Neural progenitor cell (in vitro differentiated cells): ENCODE data around the gene CD44. TPM values are rescaled to one million over a fixed set of nuclear protein-coding genes. Genes with fewer than 3 reads are reported as not detected.

ENCODE experiments used
- DNase-seq: peaks from one replicate; pipeline ENCODE4 v3.0.0-alpha.2; 2016; ENCODE audit warnings: low spot score
- H2AFZ ChIP-seq: fragments of 200-600 bp; sonication (generic); replicated peaks from 2 replicates; pipeline ENCODE4 v1.6.1; 2016; ENCODE audit warnings: antibody characterized with exemption
- H3F3A ChIP-seq: fragments of 200-600 bp; sonication (generic); 2 replicates; pipeline ENCODE4 v1.6.1; 2016; ENCODE audit warnings: antibody characterized with exemption, low read depth
- H3K27ac ChIP-seq: fragments of 200-600 bp; sonication (generic); 2 replicates; pipeline ENCODE4 v1.5.1; 2016; ENCODE audit warnings: mild to moderate bottlenecking
- H3K27me3 ChIP-seq: fragments of 200-600 bp; sonication (generic); 2 replicates; pipeline ENCODE4 v1.6.1; 2016; ENCODE audit warnings: mild to moderate bottlenecking, moderate library complexity
- H3K36me3 ChIP-seq: fragments of 200-600 bp; sonication (generic); 2 replicates; pipeline ENCODE4 v1.5.1; 2016
- H3K4me1 ChIP-seq: fragments of 200-600 bp; sonication (generic); 2 replicates; pipeline ENCODE4 v1.6.1; 2016; ENCODE audit warnings: mixed run types
- H3K4me2 ChIP-seq: fragments of 200-600 bp; sonication (generic); 2 replicates; pipeline ENCODE4 v1.6.1; 2016
- H3K4me3 ChIP-seq: fragments of 200-600 bp; sonication (generic); 2 replicates; pipeline ENCODE4 v1.5.1; 2016
- H3K79me2 ChIP-seq: fragments of 200-600 bp; sonication (generic); 2 replicates; pipeline ENCODE4 v1.6.1; 2016; ENCODE audit warnings: low read depth
- H3K9ac ChIP-seq: fragments of 200-600 bp; sonication (generic); 2 replicates; pipeline ENCODE4 v1.6.1; 2016
- H3K9me3 ChIP-seq: fragments of 200-600 bp; sonication (generic); 2 replicates; pipeline ENCODE4 v1.5.1; 2016; ENCODE audit warnings: low read depth
- H4K20me1 ChIP-seq: fragments of 200-600 bp; sonication (generic); 2 replicates; pipeline ENCODE4 v1.6.1; 2016; ENCODE audit warnings: low read depth
- H3K27ac Mint-ChIP-seq: 3 replicates; pipeline ENCODE4 v1.8.0; 2021; ENCODE audit warnings: mixed read lengths
- H3K27me3 Mint-ChIP-seq: 2 replicates; pipeline ENCODE4 v1.8.0; 2022; ENCODE audit warnings: low read depth, mild to moderate bottlenecking, inconsistent platforms, moderate library complexity, mixed read lengths; ENCODE audit not compliant: insufficient read depth
- H3K36me3 Mint-ChIP-seq: 3 replicates; pipeline ENCODE4 v1.8.0; 2021; ENCODE audit warnings: mixed read lengths
- H3K4me1 Mint-ChIP-seq: 3 replicates; pipeline ENCODE4 v1.8.0; 2021; ENCODE audit warnings: mixed read lengths
- H3K4me3 Mint-ChIP-seq: 3 replicates; pipeline ENCODE4 v1.8.0; 2021; ENCODE audit warnings: mild to moderate bottlenecking, moderate library complexity, mixed read lengths
- H3K9me3 Mint-ChIP-seq: 3 replicates; pipeline ENCODE4 v1.8.0; 2020; ENCODE audit warnings: mixed read lengths
- CTCF ChIP-seq: fragments of 200-600 bp; sonication (generic); IDR thresholded peaks from 2 replicates; pipeline ENCODE4 v1.5.1; 2017; ENCODE audit warnings: antibody characterized with exemption, mild to moderate bottlenecking
- EZH2 ChIP-seq: fragments of 200-600 bp; sonication (generic); IDR thresholded peaks from 2 replicates; pipeline ENCODE4 v1.6.1; 2017; ENCODE audit warnings: antibody characterized with exemption, mild to moderate bottlenecking, moderate library complexity
- EZH2phosphoT487 ChIP-seq: fragments of 200-600 bp; sonication (generic); IDR thresholded peaks from 2 replicates; pipeline ENCODE4 v1.6.1; 2017; ENCODE audit warnings: antibody characterized with exemption
- total RNA-seq: library from RNA; depleted of rRNA; stranded (reverse); fragments of >200 nt; gene quantifications from 2 replicates; pipeline ENCODE4 v1.2.3, GENCODE V29; 2015; ENCODE audit warnings: low replicate concordance

The CD44 gene
- total RNA-seq, 1 donor from 2014 or later = 1.4 TPM

- Histone ChIP-seq H3K9ac (no peak overlapping the region), H3K4me2 (no peak overlapping the region), H3K27ac (no peak overlapping the region), H3K36me3 (no peaks in the 10 kb centered on the region), H3F3A (no peaks in the 10 kb centered on the region), H3K9me3 (no peaks in the 10 kb centered on the region), H3K4me1 (peaks cover 4% of the 10 kb centered on the region), H3K79me2 (no peaks in the 10 kb centered on the region), H4K20me1 (no peaks in the 10 kb centered on the region), H3K4me3 (no peak overlapping the region), H2AFZ (no peak overlapping the region), H3K27me3 (peaks cover 6% of the 10 kb centered on the region)
- Mint-ChIP-seq H3K36me3 (no peaks in the 10 kb centered on the region), H3K4me3 (no peak overlapping the region), H3K27ac (no peak overlapping the region), H3K4me1 (peaks cover 3% of the 10 kb centered on the region), H3K9me3 (no peaks in the 10 kb centered on the region), H3K27me3 (no peaks in the 10 kb centered on the region)
- no peak for DNase-seq
- TF ChIP-seq CTCF (no peak), EZH2phosphoT487 (no peak), EZH2 (no peak)
Measured at GRCh38 chr11:35126879-35127581, 11.9 kb upstream of the CD44 start.

- H3K4me3 Mint-ChIP-seq = no peak overlapping the region
- H3K27ac Mint-ChIP-seq = no peak overlapping the region
- no peak overlapping the region for H3K27ac ChIP-seq
- TF ChIP-seq CTCF = no peak
- TF ChIP-seq EZH2phosphoT487 = no peak
- no peak for TF ChIP-seq EZH2
- H3K27me3 Mint-ChIP-seq = no peaks in the 10 kb centered on the region
- H3F3A ChIP-seq = no peaks in the 10 kb centered on the region
- H3K4me3 ChIP-seq = no peak overlapping the region
- no peaks in the 10 kb centered on the region for H3K36me3 ChIP-seq
- H3K9me3 ChIP-seq = no peaks in the 10 kb centered on the region
- no peak overlapping the region for H3K4me2 ChIP-seq
- H3K9ac ChIP-seq = no peak overlapping the region
- no peak overlapping the region for H2AFZ ChIP-seq
- peaks cover 3% of the 10 kb centered on the region for H3K4me1 Mint-ChIP-seq
- peaks cover 4% of the 10 kb centered on the region for H3K4me1 ChIP-seq
- H4K20me1 ChIP-seq = no peaks in the 10 kb centered on the region
- H3K79me2 ChIP-seq = no peaks in the 10 kb centered on the region
- no peak for DNase-seq
- peaks cover 2% of the 10 kb centered on the region for H3K27me3 ChIP-seq
- no peaks in the 10 kb centered on the region for H3K36me3 Mint-ChIP-seq
- no peaks in the 10 kb centered on the region for H3K9me3 Mint-ChIP-seq
Measured at GRCh38 chr11:35127619-35128018, 11.4 kb upstream of the CD44 start.

GRCh38 chr11:35131094-35131493 is 7.9 kb upstream of the CD44 start:
- Mint-ChIP-seq H3K36me3 (no peaks in the 10 kb centered on the region), H3K4me3 (no peak overlapping the region), H3K9me3 (no peaks in the 10 kb centered on the region), H3K4me1 (no peaks in the 10 kb centered on the region), H3K27ac (no peak overlapping the region), H3K27me3 (no peaks in the 10 kb centered on the region)
- H3K36me3 ChIP-seq = no peaks in the 10 kb centered on the region
- no peaks in the 10 kb centered on the region for H3F3A ChIP-seq
- no peak overlapping the region for H2AFZ ChIP-seq
- TF ChIP-seq CTCF (no peak), EZH2phosphoT487 (no peak), EZH2 (no peak)
- no peak overlapping the region for H3K4me3 ChIP-seq
- H3K79me2 ChIP-seq = no peaks in the 10 kb centered on the region
- no peaks in the 10 kb centered on the region for H3K9me3 ChIP-seq
- peaks cover 4% of the 10 kb centered on the region for H3K4me1 ChIP-seq
- no peak overlapping the region for H3K4me2 ChIP-seq
- DNase-seq = no peak
- no peak overlapping the region for H3K9ac ChIP-seq
- H4K20me1 ChIP-seq = no peaks in the 10 kb centered on the region
- H3K27me3 ChIP-seq = peaks cover 11% of the 10 kb centered on the region
- no peak overlapping the region for H3K27ac ChIP-seq
